ENCODE data around the gene MUC5B. TPM values are rescaled to one million over a fixed set of nuclear protein-coding genes. Genes with fewer than 3 reads are reported as not detected.

Gene MUC5B
- total and polyA plus RNA-seq, 8 donors = 0.06 to 33.4 (median 0.27) TPM

GRCh38 chr11:1236316-1237127 lies 13.7 kb downstream of the MUC5B start:
- no peak overlapping the region for H3K27ac ChIP-seq
- H3K27me3 ChIP-seq = peaks cover 0 to 8% of the 10 kb centered on the region in 2 donors
- TF ChIP-seq CTCF (IDR thresholded peaks at IDR 0.05) = no peak
- H3K4me1 ChIP-seq = no peaks in the 10 kb centered on the region
- no peak overlapping the region for H3K4me3 ChIP-seq
- DNase-seq (peak in 1 of 4 donors; percentile 67), ATAC-seq (no peak)
- H3K9me3 ChIP-seq = peaks cover 0 to 2% of the 10 kb centered on the region in 2 donors
- intact Hi-C loops (cut with DNase I) = no loop called here
- no peaks in the 10 kb centered on the region for H3K36me3 ChIP-seq

GRCh38 chr11:1237128-1237580 lies 14.3 kb downstream of the MUC5B start:
- intact Hi-C loops (cut with DNase I) = no loop called here

GRCh38 chr11:1237851-1238250 lies 15.0 kb downstream of the MUC5B start:
- peaks cover 0 to 11% of the 10 kb centered on the region in 2 donors for H3K9me3 ChIP-seq
- no peak overlapping the region for H3K4me3 ChIP-seq
- no peaks in the 10 kb centered on the region for H3K27me3 ChIP-seq
- TF ChIP-seq CTCF (IDR thresholded peaks at IDR 0.05) = no peak
- intact Hi-C loops (cut with DNase I) = no loop called here
- ATAC-seq = no peak
- peak in 1 of 4 donors; percentile 70 for DNase-seq
- no peak overlapping the region for H3K27ac ChIP-seq
- H3K36me3 ChIP-seq = no peaks in the 10 kb centered on the region
- no peaks in the 10 kb centered on the region for H3K4me1 ChIP-seq

More at GRCh38 chr11:1237128-1237580, 14.3 kb downstream of the MUC5B start:
- no peak for ATAC-seq
- DNase-seq = peak in 1 of 4 donors; percentile 47
- Histone ChIP-seq H3K4me3 (no peak overlapping the region), H3K27ac (no peak overlapping the region), H3K4me1 (no peaks in the 10 kb centered on the region), H3K9me3 (peaks cover 0 to 9% of the 10 kb centered on the region in 2 donors), H3K36me3 (no peaks in the 10 kb centered on the region), H3K27me3 (peaks cover 0 to 2% of the 10 kb centered on the region in 2 donors)
- TF ChIP-seq CTCF (IDR thresholded peaks at IDR 0.05) = no peak

- peak; percentile 74 for ATAC-seq
- intact Hi-C loops (cut with DNase I) = no loop called here
- no peak overlapping the region for H3K4me3 ChIP-seq
Measured at GRCh38 chr11:1238767-1239595, 16.1 kb downstream of the MUC5B start.

More at GRCh38 chr11:1238767-1239595, 16.1 kb downstream of the MUC5B start:
- no peak for TF ChIP-seq CTCF (IDR thresholded peaks at IDR 0.05)
- no peaks in the 10 kb centered on the region for H3K36me3 ChIP-seq
- peak in 1 of 4 donors; percentile 41 for DNase-seq
- no peaks in the 10 kb centered on the region for H3K27me3 ChIP-seq
- peaks cover 0 to 11% of the 10 kb centered on the region in 2 donors for H3K9me3 ChIP-seq
- no peak overlapping the region for H3K27ac ChIP-seq
- H3K4me1 ChIP-seq = no peaks in the 10 kb centered on the region
